ENCODE measurements around the gene PARD3. TPM values are rescaled to one million over a fixed set of nuclear protein-coding genes. Genes with fewer than 3 reads are reported as not detected.

The PARD3 gene
- total RNA-seq, 2 experiments from 2014 or later = 0.53 to 0.71 TPM

- DNase-seq (no peak), ATAC-seq (ENCODE audit: poor library complexity) (no peak)
- Histone ChIP-seq H3K4me1 (ENCODE audit: insufficient read depth, low read length) (no peaks in the 10 kb centered on the region), H3K27ac (ENCODE audit: low read depth in 1 of 2, low read length in 2 of 2) (no peak overlapping the region), H3K27me3 (ENCODE audit: control insufficient read depth in 1 of 2, insufficient read depth in 2 of 2, low read length in 2 of 2) (no peaks in the 10 kb centered on the region), H3K4me3 (ENCODE audit: low read length) (no peak overlapping the region), H3K36me3 (ENCODE audit: insufficient read depth, low read length) (no peaks in the 10 kb centered on the region), H3K9me3 (ENCODE audit: control insufficient read depth in 1 of 2, insufficient read depth in 1 of 2, low read length in 2 of 2) (no peaks in the 10 kb centered on the region)
- intact Hi-C loops (cut with DNase I, micrococcal nuclease) = no loop called here
- Mint-ChIP-seq H3K27me3 (no peaks in the 10 kb centered on the region), H3K4me3 (no peak overlapping the region), H3K36me3 (ENCODE audit: low read depth) (no peaks in the 10 kb centered on the region), H3K4me1 (ENCODE audit: low read depth) (peaks cover 13% of the 10 kb centered on the region), H3K9me3 (no peaks in the 10 kb centered on the region), H3K27ac (no peak overlapping the region)
- POLR2A ChIA-PET = no interaction called here
- TF ChIP-seq CTCF (IDR thresholded peaks at IDR 0.05) = no peak
- CTCF ChIA-PET = no interaction called here
Observed at GRCh38 chr10:34316154-34316553, 498.9 kb downstream of the PARD3 start.

GRCh38 chr10:34314457-34314856 lies 500.6 kb downstream of the PARD3 start:
- Mint-ChIP-seq H3K9me3 (no peaks in the 10 kb centered on the region), H3K36me3 (ENCODE audit: low read depth) (no peaks in the 10 kb centered on the region), H3K27ac (no peak overlapping the region), H3K4me3 (no peak overlapping the region), H3K4me1 (ENCODE audit: low read depth) (peaks cover 13% of the 10 kb centered on the region), H3K27me3 (no peaks in the 10 kb centered on the region)
- intact Hi-C loops (cut with DNase I, micrococcal nuclease) = no loop called here
- no peak for TF ChIP-seq CTCF (IDR thresholded peaks at IDR 0.05)
- H3K4me1 ChIP-seq (ENCODE audit: insufficient read depth, low read length) = no peaks in the 10 kb centered on the region
- ATAC-seq (ENCODE audit: poor library complexity) (no peak), DNase-seq (no peak)
- H3K27me3 ChIP-seq (ENCODE audit: control insufficient read depth in 1 of 2, insufficient read depth in 2 of 2, low read length in 2 of 2) = no peaks in the 10 kb centered on the region
- CTCF ChIA-PET = no interaction called here
- H3K36me3 ChIP-seq (ENCODE audit: insufficient read depth, low read length) = no peaks in the 10 kb centered on the region
- no peak overlapping the region for H3K4me3 ChIP-seq (ENCODE audit: low read length)
- H3K9me3 ChIP-seq (ENCODE audit: control insufficient read depth in 1 of 2, insufficient read depth in 1 of 2, low read length in 2 of 2) = no peaks in the 10 kb centered on the region
- no peak overlapping the region for H3K27ac ChIP-seq (ENCODE audit: low read depth in 1 of 2, low read length in 2 of 2)
- POLR2A ChIA-PET = no interaction called here

- H3K4me1 Mint-ChIP-seq (ENCODE audit: low read depth) = peaks cover 13% of the 10 kb centered on the region
- Histone ChIP-seq H3K27ac (ENCODE audit: low read depth in 1 of 2, low read length in 2 of 2) (no peak overlapping the region), H3K4me1 (ENCODE audit: insufficient read depth, low read length) (no peaks in the 10 kb centered on the region), H3K36me3 (ENCODE audit: insufficient read depth, low read length) (no peaks in the 10 kb centered on the region), H3K9me3 (ENCODE audit: control insufficient read depth in 1 of 2, insufficient read depth in 1 of 2, low read length in 2 of 2) (no peaks in the 10 kb centered on the region), H3K27me3 (ENCODE audit: control insufficient read depth in 1 of 2, insufficient read depth in 2 of 2, low read length in 2 of 2) (no peaks in the 10 kb centered on the region), H3K4me3 (ENCODE audit: low read length) (no peak overlapping the region)
- TF ChIP-seq CTCF (IDR thresholded peaks at IDR 0.05) = no peak
- no peak overlapping the region for H3K4me3 Mint-ChIP-seq
- no peak overlapping the region for H3K27ac Mint-ChIP-seq
- H3K27me3 Mint-ChIP-seq = no peaks in the 10 kb centered on the region
- intact Hi-C loops (cut with DNase I, micrococcal nuclease) = no loop called here
- CTCF ChIA-PET = no interaction called here
- ATAC-seq (ENCODE audit: poor library complexity) = no peak
- DNase-seq = no peak
- H3K36me3 Mint-ChIP-seq (ENCODE audit: low read depth) = no peaks in the 10 kb centered on the region
- POLR2A ChIA-PET = interaction anchor here (0.5 kb wide), 1 partner anchor 19 kb away, joined by 4 read pairs; no protein-coding TSS in a partner anchor
- H3K9me3 Mint-ChIP-seq = no peaks in the 10 kb centered on the region
Observed at GRCh38 chr10:34313888-34314287, 501.2 kb downstream of the PARD3 start.
